SU-DHL-6 (cell line): Measurements from ENCODE around the gene COL20A1.

Experiments used
- H2AFZ ChIP-seq: fragments of 200-600 bp; sonication (generic); 2 replicates; pipeline ENCODE4 v1.6.1; 2014; ENCODE audit warnings: low read depth, mild to moderate bottlenecking, moderate library complexity, mixed read lengths, antibody characterized with exemption, low read length; ENCODE audit not compliant: severe bottlenecking
- H3F3A ChIP-seq: fragments of 200-600 bp; shearing (Covaris generic); 2 replicates; pipeline ENCODE4 v1.6.0; 2016; ENCODE audit warnings: antibody characterized with exemption, mild to moderate bottlenecking; ENCODE audit not compliant: insufficient read depth
- H3K27ac ChIP-seq: fragments of 200-600 bp; sonication (generic); 2 replicates; pipeline ENCODE4 v1.5.1; 2016; ENCODE audit warnings: low read depth, mild to moderate bottlenecking, low read length, moderate library complexity, mixed read lengths
- H3K27me3 ChIP-seq: fragments of 200-600 bp; sonication (generic), shearing (Covaris generic); 2 replicates; pipeline ENCODE4 v1.6.0; 2014; ENCODE audit warnings: mild to moderate bottlenecking, low read length
- H3K36me3 ChIP-seq: fragments of 200-600 bp; sonication (generic); 2 replicates; pipeline ENCODE4 v1.6.1; 2014; ENCODE audit warnings: mild to moderate bottlenecking, low read length, mixed read lengths
- H3K4me2 ChIP-seq: fragments of 300-600, 200-600 bp; shearing (Covaris generic), sonication (generic); 2 replicates; pipeline ENCODE4 v1.6.0; 2014; ENCODE audit warnings: low read length, low read depth, mild to moderate bottlenecking; ENCODE audit not compliant: poor library complexity, severe bottlenecking
- H3K4me3 ChIP-seq: fragments of 200-600 bp; sonication (generic); 2 replicates; pipeline ENCODE4 v1.5.1; 2014; ENCODE audit warnings: antibody characterized with exemption, low read length, mild to moderate bottlenecking, mixed read lengths; ENCODE audit not compliant: insufficient read depth, poor library complexity, severe bottlenecking
- H3K79me2 ChIP-seq: fragments of 200-600 bp; sonication (generic); 2 replicates; pipeline ENCODE4 v1.6.1; 2014; ENCODE audit warnings: mild to moderate bottlenecking, low read length, moderate library complexity; ENCODE audit not compliant: insufficient read depth
- H3K9ac ChIP-seq: fragments of 200-600 bp; sonication (generic); 2 replicates; pipeline ENCODE4 v1.7.0; 2014; ENCODE audit warnings: mild to moderate bottlenecking, low read length
- H3K9me2 ChIP-seq: fragments of 200-600 bp; sonication (generic); replicated peaks from 2 replicates; pipeline ENCODE4 v1.6.1; 2014; ENCODE audit warnings: low read length; ENCODE audit not compliant: insufficient read depth
- H3K9me3 ChIP-seq: fragments of 200-600 bp; sonication (generic); 2 replicates; pipeline ENCODE4 v1.6.1; 2014; ENCODE audit warnings: low read length, mixed read lengths; ENCODE audit not compliant: insufficient read depth
- H4K20me1 ChIP-seq: fragments of 200-600 bp; sonication (generic); 2 replicates; pipeline ENCODE4 v1.6.1; 2014; ENCODE audit warnings: low read depth, mild to moderate bottlenecking, antibody characterized with exemption, low read length, moderate library complexity, mixed read lengths
- CTCF ChIP-seq: fragments of 200-600 bp; sonication (generic); IDR thresholded peaks from one replicate; pipeline ENCODE4 v1.5.1; 2017; ENCODE audit warnings: antibody characterized with exemption, mild to moderate bottlenecking, low read length, moderate library complexity; ENCODE audit not compliant: insufficient read depth, poor library complexity, severe bottlenecking
- EZH2phosphoT487 ChIP-seq: fragments of 200-600 bp; sonication (generic), shearing (Covaris generic); conservative IDR thresholded peaks from 2 replicates; pipeline ENCODE4 v1.6.1; 2018; ENCODE audit warnings: mild to moderate bottlenecking, antibody characterized with exemption, low read length, moderate library complexity, mixed read lengths

Gene COL20A1

GRCh38 chr20:63320041-63320511, 27.1 kb downstream of the COL20A1 start:
- TF ChIP-seq EZH2phosphoT487 (no peak), CTCF (no peak)

GRCh38 chr20:63320616-63321147, 27.7 kb downstream of the COL20A1 start:
- no peak overlapping the region for H3K4me2 ChIP-seq
- H3K9me3 ChIP-seq = no peaks in the 10 kb centered on the region
- H4K20me1 ChIP-seq = no peaks in the 10 kb centered on the region
- no peak overlapping the region for H3K9ac ChIP-seq
- H3K4me3 ChIP-seq = no peak overlapping the region
- TF ChIP-seq EZH2phosphoT487 = no peak
- no peaks in the 10 kb centered on the region for H3K79me2 ChIP-seq
- no peaks in the 10 kb centered on the region for H3K9me2 ChIP-seq
- no peaks in the 10 kb centered on the region for H3K36me3 ChIP-seq
- H3F3A ChIP-seq = no peaks in the 10 kb centered on the region
- no peaks in the 10 kb centered on the region for H3K27me3 ChIP-seq
- no peak overlapping the region for H2AFZ ChIP-seq
- H3K27ac ChIP-seq = no peak overlapping the region

More at GRCh38 chr20:63320041-63320511, 27.1 kb downstream of the COL20A1 start:
- no peak overlapping the region for H3K4me2 ChIP-seq
- no peaks in the 10 kb centered on the region for H3K9me3 ChIP-seq
- H3K4me3 ChIP-seq = no peak overlapping the region
- H2AFZ ChIP-seq = no peak overlapping the region
- no peaks in the 10 kb centered on the region for H3K9me2 ChIP-seq
- no peaks in the 10 kb centered on the region for H3K36me3 ChIP-seq
- H3K27me3 ChIP-seq = no peaks in the 10 kb centered on the region
- no peak overlapping the region for H3K9ac ChIP-seq
- no peaks in the 10 kb centered on the region for H3K79me2 ChIP-seq
- H3F3A ChIP-seq = no peaks in the 10 kb centered on the region
- no peaks in the 10 kb centered on the region for H4K20me1 ChIP-seq
- no peak overlapping the region for H3K27ac ChIP-seq

GRCh38 chr20:63321148-63321831, 28.3 kb downstream of the COL20A1 start:
- H3K4me2 ChIP-seq = no peak overlapping the region
- no peaks in the 10 kb centered on the region for H4K20me1 ChIP-seq
- no peaks in the 10 kb centered on the region for H3K79me2 ChIP-seq
- TF ChIP-seq EZH2phosphoT487 (no peak), CTCF (no peak)
- no peak overlapping the region for H3K4me3 ChIP-seq
- no peaks in the 10 kb centered on the region for H3K27me3 ChIP-seq
- no peak overlapping the region for H2AFZ ChIP-seq
- no peak overlapping the region for H3K9ac ChIP-seq
- H3K9me2 ChIP-seq = no peaks in the 10 kb centered on the region
- no peaks in the 10 kb centered on the region for H3K36me3 ChIP-seq
- no peak overlapping the region for H3K27ac ChIP-seq
- no peaks in the 10 kb centered on the region for H3F3A ChIP-seq
- no peaks in the 10 kb centered on the region for H3K9me3 ChIP-seq
